Measurements from ENCODE around the gene HAL.

GRCh38 chr12:96007729-96008128, 11.6 kb upstream of the HAL start:
- TF ChIP-seq MXI1 (IDR thresholded peaks at IDR 0.05; ENCODE audit: borderline replicate concordance, low read depth, low read length) (no peak), POLR2A (IDR thresholded peaks at IDR 0.05; ENCODE audit: low read depth, low read length) (no peak), CTCF (conservative IDR thresholded peaks at IDR 0.05; ENCODE audit: low read depth, low read length) (no peak), RFX5 (IDR thresholded peaks at IDR 0.05; ENCODE audit: low read depth, low read length) (no peak), NFE2L2 (IDR thresholded peaks at IDR 0.05; ENCODE audit: low read depth, low read length) (no peak), USF2 (IDR thresholded peaks at IDR 0.05; ENCODE audit: low read depth, low read length) (no peak), ELK1 (IDR thresholded peaks at IDR 0.05; ENCODE audit: borderline replicate concordance, low read depth, low read length) (no peak), RAD21 (IDR thresholded peaks at IDR 0.05; ENCODE audit: low read length) (no peak), BHLHE40 (IDR thresholded peaks at IDR 0.05; ENCODE audit: low read depth, low read length) (no peak), CEBPB (IDR thresholded peaks at IDR 0.05; ENCODE audit: low read depth, low read length) (no peak), MAZ (IDR thresholded peaks at IDR 0.05; ENCODE audit: borderline replicate concordance, low read depth, low read length) (no peak)
